ENCODE results near the gene MRGPRD. TPM values are rescaled to one million over a fixed set of nuclear protein-coding genes. Genes with fewer than 3 reads are reported as not detected.

Gene MRGPRD
- total and polyA plus RNA-seq, 7 donors = not detected

DNA sequence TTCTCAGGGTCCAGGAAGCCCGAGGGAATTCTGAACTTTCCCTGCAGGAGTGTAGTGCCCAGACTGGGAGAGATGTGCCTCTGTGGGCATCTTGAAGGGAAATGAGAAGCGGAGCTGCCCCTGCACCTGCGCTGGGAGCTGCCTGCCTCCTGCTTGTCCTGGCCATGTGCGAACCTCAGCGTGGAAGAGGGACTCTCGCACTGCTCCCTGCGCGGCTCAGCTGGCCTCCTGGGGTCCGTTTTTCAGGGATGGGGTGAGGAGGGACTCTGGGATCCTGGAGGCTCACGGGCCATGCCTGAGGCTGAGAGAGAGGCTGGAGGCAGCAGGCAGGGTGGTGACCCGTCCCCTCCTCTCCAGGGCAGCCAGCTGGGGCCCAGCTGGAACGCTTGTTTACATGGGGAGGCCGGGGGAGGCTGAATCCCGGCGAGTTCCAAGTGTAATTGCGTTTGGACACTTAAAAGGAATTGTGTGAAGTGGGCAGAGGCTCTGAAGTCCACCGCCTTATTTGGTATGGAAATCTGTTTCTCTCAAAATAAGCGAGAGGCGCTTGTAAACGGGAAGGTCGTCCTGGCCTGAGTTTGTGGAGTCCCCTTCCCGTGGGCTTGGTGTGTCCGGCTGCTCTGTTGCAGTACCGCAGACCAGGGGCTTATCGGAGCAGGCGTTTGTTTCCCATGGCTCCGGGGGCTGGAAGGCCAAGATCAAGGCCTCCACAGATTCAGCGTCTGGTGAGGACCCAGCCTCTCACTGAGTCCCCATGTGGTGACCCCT, 33.5 kb upstream of the MRGPRD start:
- Histone ChIP-seq H3K4me1 (peaks cover 11% of the 10 kb centered on the region), H3K9me3 (no peaks in the 10 kb centered on the region), H3K27ac (peak overlapping the region; percentile 58), H3K4me3 (peak overlapping the region; percentile 53), H3K27me3 (ENCODE audit: insufficient read depth in 3 of 3, low read length in 2 of 3) (peaks cover 0 to 53% (median 19%) of the 10 kb centered on the region in 3 donors), H3K36me3 (ENCODE audit: insufficient read depth in 1 of 2, low read depth in 1 of 2) (no peaks in the 10 kb centered on the region)
- ATAC-seq = peak in 1 of 4 donors; percentile 23
- 31 to 39% (median 36%) methylated on average over 27 to 28 of the region's 28 CpGs for WGBS, 3 donors
- intact Hi-C loops (cut with DNase I) = no loop called here
- TF ChIP-seq, protein P1, sequence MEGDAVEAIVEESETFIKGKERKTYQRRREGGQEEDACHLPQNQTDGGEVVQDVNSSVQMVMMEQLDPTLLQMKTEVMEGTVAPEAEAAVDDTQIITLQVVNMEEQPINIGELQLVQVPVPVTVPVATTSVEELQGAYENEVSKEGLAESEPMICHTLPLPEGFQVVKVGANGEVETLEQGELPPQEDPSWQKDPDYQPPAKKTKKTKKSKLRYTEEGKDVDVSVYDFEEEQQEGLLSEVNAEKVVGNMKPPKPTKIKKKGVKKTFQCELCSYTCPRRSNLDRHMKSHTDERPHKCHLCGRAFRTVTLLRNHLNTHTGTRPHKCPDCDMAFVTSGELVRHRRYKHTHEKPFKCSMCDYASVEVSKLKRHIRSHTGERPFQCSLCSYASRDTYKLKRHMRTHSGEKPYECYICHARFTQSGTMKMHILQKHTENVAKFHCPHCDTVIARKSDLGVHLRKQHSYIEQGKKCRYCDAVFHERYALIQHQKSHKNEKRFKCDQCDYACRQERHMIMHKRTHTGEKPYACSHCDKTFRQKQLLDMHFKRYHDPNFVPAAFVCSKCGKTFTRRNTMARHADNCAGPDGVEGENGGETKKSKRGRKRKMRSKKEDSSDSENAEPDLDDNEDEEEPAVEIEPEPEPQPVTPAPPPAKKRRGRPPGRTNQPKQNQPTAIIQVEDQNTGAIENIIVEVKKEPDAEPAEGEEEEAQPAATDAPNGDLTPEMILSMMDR (IDR thresholded peaks at IDR 0.05) = no peak
- DNase-seq = peak in 1 of 2 donors; percentile 67

DNA sequence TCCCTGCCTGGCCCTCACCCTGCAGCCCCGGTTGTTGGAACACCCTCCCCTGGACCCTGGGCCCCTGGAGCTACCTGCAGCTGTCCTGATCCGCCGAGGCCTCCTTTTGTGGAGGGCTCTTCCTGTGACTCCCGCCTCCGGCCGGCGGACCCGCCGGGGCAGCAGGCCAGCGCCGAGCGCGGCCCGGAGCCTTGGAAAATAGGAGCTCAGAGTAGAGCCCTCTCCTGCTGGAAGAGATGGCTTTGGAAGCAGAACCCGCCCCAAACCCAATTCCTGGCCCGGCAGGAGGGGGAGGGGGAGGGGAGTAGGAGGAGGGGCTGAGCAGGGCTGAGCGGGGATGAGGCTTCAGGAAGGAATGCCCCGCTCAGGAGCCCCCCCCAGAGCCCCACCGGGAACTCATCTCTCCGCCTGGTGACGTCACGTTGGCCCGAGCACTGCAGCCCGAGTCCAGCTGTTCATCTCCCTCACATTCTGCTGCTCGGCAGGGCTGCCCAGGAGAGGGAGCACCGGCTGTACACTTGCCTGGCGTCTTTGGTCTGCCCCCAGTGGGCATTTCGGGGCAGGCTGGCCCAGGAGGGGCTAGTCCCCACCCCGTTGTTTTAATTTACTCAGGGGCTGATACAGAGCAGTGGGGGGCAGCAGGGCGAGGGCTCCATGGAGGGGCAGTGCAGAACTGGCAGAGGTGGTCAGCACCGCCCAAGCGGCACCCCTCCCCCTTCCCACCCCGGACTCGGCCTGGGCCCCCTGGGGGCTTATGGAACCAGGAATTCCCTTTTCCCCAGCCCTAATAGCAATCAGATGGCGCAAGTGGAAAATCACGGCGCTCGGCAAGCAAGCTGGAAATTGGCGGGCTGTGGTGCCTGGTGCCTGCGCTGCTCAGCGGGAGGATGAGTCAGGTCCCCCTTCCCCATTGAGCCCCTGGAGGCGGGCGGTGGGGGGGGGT, 32.5 kb upstream of the MRGPRD start, which contains the start of gene MRGPRF:
Gene MRGPRF, minus strand, starts transcription at position 238 of the 943 bp plus-strand sequence. CDS start 3,345 bp downstream, outside the sequence.
- intact Hi-C loops (cut with DNase I) = no loop called here
- TF ChIP-seq, protein P1 (IDR thresholded peaks at IDR 0.05) = peak; percentile 24
- ATAC-seq = peak; percentile 61 to 75 (median 66)
- WGBS, 3 donors = 3 to 5% (median 3%) methylated on average over 34 to 43 of the region's 43 CpGs
- Histone ChIP-seq H3K36me3 (ENCODE audit: insufficient read depth in 1 of 2, low read depth in 1 of 2) (no peaks in the 10 kb centered on the region), H3K27ac (peak within 1 kb of the TSS; percentile 58), H3K27me3 (ENCODE audit: insufficient read depth in 3 of 3, low read length in 2 of 3) (peaks cover 0 to 56% (median 21%) of the 10 kb centered on the region in 3 donors), H3K9me3 (no peaks in the 10 kb centered on the region), H3K4me1 (peaks cover 11% of the 10 kb centered on the region), H3K4me3 (peak within 1 kb of the TSS; percentile 53)
- DNase-seq = peak; percentile 94

DNA sequence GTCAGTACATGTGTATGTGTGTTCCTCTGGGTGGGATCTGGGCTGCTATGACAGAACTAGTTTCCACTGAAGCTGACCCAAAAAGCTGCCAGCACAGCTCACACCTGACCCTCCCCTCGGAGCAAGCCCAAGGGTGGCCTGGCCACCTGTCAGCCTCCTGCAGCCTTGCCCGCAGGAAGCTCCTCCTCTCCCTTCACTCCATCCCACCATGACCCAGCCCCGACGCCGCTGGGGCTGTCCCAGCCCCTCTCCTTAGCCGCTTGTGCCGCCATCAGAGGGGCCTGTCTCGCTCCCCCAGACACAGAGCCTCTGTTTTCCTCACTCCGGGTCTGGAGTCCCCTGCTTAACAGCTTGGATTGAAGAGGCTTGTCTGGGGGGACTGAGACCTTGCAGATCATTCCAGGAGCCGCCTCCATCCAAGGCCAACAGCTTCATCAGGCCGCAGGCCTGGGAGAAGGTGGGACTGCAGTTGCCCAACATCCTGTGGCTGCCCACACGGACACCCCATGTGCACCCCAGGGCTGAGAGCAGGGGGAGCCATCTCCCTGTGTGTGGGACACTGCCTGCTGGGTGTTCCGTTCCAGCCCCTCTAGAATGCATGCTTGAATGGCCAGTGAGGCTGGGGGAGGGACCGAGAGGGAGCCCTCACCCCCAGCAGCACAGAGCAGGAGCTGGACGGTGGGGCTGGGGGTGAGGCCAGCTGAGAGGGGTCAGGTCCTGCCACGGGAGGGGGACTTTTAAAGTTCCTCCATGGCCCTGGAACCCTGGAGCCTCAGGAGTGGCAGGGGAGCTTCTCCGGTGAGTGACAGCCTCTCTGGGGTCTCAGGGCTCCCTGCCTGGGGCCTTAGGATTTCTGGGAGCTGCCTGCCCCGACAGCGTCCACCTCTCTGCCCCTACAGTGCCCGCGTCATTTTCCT, 31.6 kb upstream of the MRGPRD start:
- Histone ChIP-seq H3K4me3 (peak overlapping the region; percentile 53), H3K4me1 (peaks cover 11% of the 10 kb centered on the region), H3K9me3 (no peaks in the 10 kb centered on the region), H3K36me3 (ENCODE audit: insufficient read depth in 1 of 2, low read depth in 1 of 2) (no peaks in the 10 kb centered on the region), H3K27ac (peak overlapping the region; percentile 41), H3K27me3 (ENCODE audit: insufficient read depth in 3 of 3, low read length in 2 of 3) (peaks cover 0 to 62% (median 24%) of the 10 kb centered on the region in 3 donors)
- ATAC-seq = no peak
- WGBS, 3 donors = 30 to 53% (median 33%) methylated on average over 21 of the region's 21 CpGs
- TF ChIP-seq, protein P1 (IDR thresholded peaks at IDR 0.05) = no peak
- peak in 1 of 2 donors; percentile 69 for DNase-seq
- intact Hi-C loops (cut with DNase I) = no loop called here

DNA sequence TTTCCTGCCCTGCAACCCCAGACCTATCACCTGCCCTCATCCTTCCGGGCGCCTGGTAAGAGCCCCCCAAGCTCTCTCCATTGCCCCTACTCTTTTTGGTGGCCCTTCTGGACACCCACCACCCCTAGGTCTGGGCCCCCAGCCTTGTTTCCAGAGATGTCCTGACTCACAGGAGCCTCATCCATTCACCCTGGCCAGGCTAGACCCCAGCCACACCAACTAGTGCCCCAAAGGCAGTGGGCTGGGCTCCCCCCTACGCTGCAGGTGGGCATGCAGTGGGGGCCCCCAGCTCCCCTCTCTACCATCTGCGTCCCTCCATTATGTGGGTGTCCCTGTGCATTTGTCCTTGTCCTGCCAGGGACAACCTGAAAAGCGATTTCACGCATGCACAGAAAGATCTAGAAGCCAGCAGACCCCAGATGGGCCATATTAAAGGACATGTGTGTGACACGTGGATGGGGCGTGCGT, 30.9 kb upstream of the MRGPRD start:
- TF ChIP-seq, protein P1 (IDR thresholded peaks at IDR 0.05) = no peak
- Histone ChIP-seq H3K9me3 (no peaks in the 10 kb centered on the region), H3K27me3 (ENCODE audit: insufficient read depth in 3 of 3, low read length in 2 of 3) (peaks cover 0 to 69% (median 24%) of the 10 kb centered on the region in 3 donors), H3K27ac (no peak overlapping the region), H3K4me1 (peaks cover 11% of the 10 kb centered on the region), H3K36me3 (ENCODE audit: insufficient read depth in 1 of 2, low read depth in 1 of 2) (no peaks in the 10 kb centered on the region), H3K4me3 (peak overlapping the region; percentile 53)
- 42 to 64% (median 45%) methylated on average over 9 of the region's 9 CpGs for WGBS, 3 donors
- DNase-seq (peak in 1 of 2 donors; percentile 40), ATAC-seq (no peak)
- intact Hi-C loops (cut with DNase I) = no loop called here
